Lung (tissue), 12 donors: ENCODE measurements around the gene SPR. TPM values are rescaled to one million over a fixed set of nuclear protein-coding genes. Genes with fewer than 3 reads are reported as not detected.

Experiments
- ATAC-seq: fragments of 200-7000 bp; cut with Tn5 transposase; one replicate; pipeline ENCODE4 v1.9.1; 2020; ENCODE audit warnings: moderate number of reproducible peaks; ENCODE audit not compliant: insufficient read depth, low FRiP score
- DNase-seq, 3 donors: peaks; one replicate each; pipeline ENCODE4 v3.0.0-alpha.2; 2013 to 2017
- H3K27ac ChIP-seq, 2 donors: one replicate each; pipeline ENCODE4 v1.5.1; 2013; ENCODE audit warnings: mild to moderate bottlenecking in 2 of 2, moderate library complexity in 2 of 2, control low read depth in 1 of 2, inconsistent platforms in 1 of 2, low read depth in 1 of 2, low read length in 1 of 2
- H3K27me3 ChIP-seq, 3 donors: one replicate each; pipeline ENCODE4 v1.5.1; 2013; ENCODE audit warnings: low read length in 2 of 3; ENCODE audit not compliant: control insufficient read depth in 3 of 3, insufficient read depth in 3 of 3
- H3K36me3 ChIP-seq, 4 donors: one replicate each; pipeline ENCODE4 v1.5.1; 2013; ENCODE audit warnings: low read length in 4 of 4, mild to moderate bottlenecking in 1 of 4, moderate library complexity in 1 of 4; ENCODE audit not compliant: control insufficient read depth in 4 of 4, insufficient read depth in 4 of 4
- H3K4me1 ChIP-seq, 5 donors: one replicate each; pipeline ENCODE4 v1.5.1; 2013; ENCODE audit warnings: low read length in 5 of 5, mild to moderate bottlenecking in 2 of 5, moderate library complexity in 1 of 5; ENCODE audit not compliant: control insufficient read depth in 5 of 5, insufficient read depth in 5 of 5
- H3K4me3 ChIP-seq: one replicate; pipeline ENCODE4 v1.5.1; 2013; ENCODE audit warnings: mild to moderate bottlenecking, control low read depth, moderate library complexity
- H3K9ac ChIP-seq, 2 donors: one replicate each; pipeline ENCODE4 v1.5.1; 2013; ENCODE audit warnings: low read length in 2 of 2, control low read depth in 1 of 2; ENCODE audit not compliant: insufficient read depth in 1 of 2
- H3K9me3 ChIP-seq, 4 donors: one replicate each; pipeline ENCODE4 v1.5.1; 2013; ENCODE audit warnings: low read length in 3 of 4, mild to moderate bottlenecking in 1 of 4, moderate library complexity in 1 of 4; ENCODE audit not compliant: control insufficient read depth in 4 of 4, insufficient read depth in 3 of 4
- CTCF ChIP-seq: IDR thresholded peaks from 2 replicates; pipeline ENCODE4 v1.5.1; 2012; ENCODE audit warnings: mild to moderate bottlenecking; ENCODE audit errors: control extremely low read depth, extremely low read depth
- WGBS, 2 donors: extraction: QIAGEN DNeasy Blood & Tissue Kit; methylation state at CpG; one replicate each; pipeline ENCODE4 v1.1.7; 2013; 5-methylcytosine and 5-hydroxymethylcytosine counted together
- polyA plus RNA-seq, 2 donors: library from polyadenylated mRNA; stranded (reverse); fragments of 200-250 nt; gene quantifications; one replicate each; pipeline ENCODE4 v1.2.1, GENCODE V29; 2013
- total RNA-seq, 2 donors: library from RNA; depleted of rRNA in 1 of 2; stranded (reverse); fragments of >200 nt in 1 of 2; gene quantifications; one replicate each; pipeline ENCODE4 v1.2.1, GENCODE V29; 2014 to 2021
- donor health status: control.
- donor health status: control.
- donor health status: Bipolar disorder and iron deficiency.
- donor health status: healthy.
- donor health status: DM: yes; HTN: yes; CAD: no.

SPR gene
- total and polyA plus RNA-seq, 4 donors = 11.1 to 38.0 (median 31.9) TPM

GRCh38 chr2:72921088-72921851, 34.1 kb downstream of the SPR start:
- DNase-seq = peak in 1 of 3 donors; percentile 11

GRCh38 chr2:72921853-72922252, 34.6 kb downstream of the SPR start:
- DNase-seq (no peak), ATAC-seq (no peak)
- 73 to 77% methylated on average over 1 of the region's 1 CpG for WGBS, 2 donors
- TF ChIP-seq CTCF = no peak
- Histone ChIP-seq H3K36me3 (no peaks in the 10 kb centered on the region), H3K4me3 (no peak overlapping the region), H3K9ac (no peak overlapping the region), H3K9me3 (peaks cover 0 to 12% (median 0%) of the 10 kb centered on the region in 4 donors), H3K4me1 (peaks cover 0 to 28% (median 4%) of the 10 kb centered on the region in 5 donors), H3K27me3 (peaks cover 9 to 89% (median 86%) of the 10 kb centered on the region in 3 donors), H3K27ac (no peak overlapping the region)

More at GRCh38 chr2:72921088-72921851, 34.1 kb downstream of the SPR start:
- no peak overlapping the region for H3K27ac ChIP-seq
- H3K36me3 ChIP-seq = no peaks in the 10 kb centered on the region
- H3K9me3 ChIP-seq = peaks cover 0 to 12% (median 0%) of the 10 kb centered on the region in 4 donors
- H3K27me3 ChIP-seq = peaks cover 6 to 89% (median 86%) of the 10 kb centered on the region in 3 donors
- TF ChIP-seq CTCF = no peak
- H3K9ac ChIP-seq = no peak overlapping the region
- peaks cover 0 to 34% (median 4%) of the 10 kb centered on the region in 5 donors for H3K4me1 ChIP-seq
- 16 to 27% methylated on average over 15 of the region's 15 CpGs for WGBS, 2 donors
- no peak for ATAC-seq
- H3K4me3 ChIP-seq = no peak overlapping the region

GRCh38 chr2:72923833-72924352, 36.7 kb downstream of the SPR start:
- DNase-seq = peak in 1 of 3 donors; percentile 9
- no peak for TF ChIP-seq CTCF
- H3K4me3 ChIP-seq = peak overlapping the region; percentile 5
- no peaks in the 10 kb centered on the region for H3K36me3 ChIP-seq
- H3K9me3 ChIP-seq = peaks cover 0 to 12% (median 0%) of the 10 kb centered on the region in 4 donors
- H3K9ac ChIP-seq = no peak overlapping the region
- peaks cover 9 to 100% (median 97%) of the 10 kb centered on the region in 3 donors for H3K27me3 ChIP-seq
- peaks cover 0 to 22% (median 0%) of the 10 kb centered on the region in 5 donors for H3K4me1 ChIP-seq
- no peak overlapping the region for H3K27ac ChIP-seq
- WGBS, 2 donors = 5% methylated on average over 30 to 36 of the region's 36 CpGs
- no peak for ATAC-seq
